ENCODE measurements around the gene ALAD.
"Not testable (repeated sequence)": the region's sequence is repeated elsewhere in the genome, so short reads cannot be mapped to it uniquely, and the experiment has no call there.

Gene ALAD

DNA sequence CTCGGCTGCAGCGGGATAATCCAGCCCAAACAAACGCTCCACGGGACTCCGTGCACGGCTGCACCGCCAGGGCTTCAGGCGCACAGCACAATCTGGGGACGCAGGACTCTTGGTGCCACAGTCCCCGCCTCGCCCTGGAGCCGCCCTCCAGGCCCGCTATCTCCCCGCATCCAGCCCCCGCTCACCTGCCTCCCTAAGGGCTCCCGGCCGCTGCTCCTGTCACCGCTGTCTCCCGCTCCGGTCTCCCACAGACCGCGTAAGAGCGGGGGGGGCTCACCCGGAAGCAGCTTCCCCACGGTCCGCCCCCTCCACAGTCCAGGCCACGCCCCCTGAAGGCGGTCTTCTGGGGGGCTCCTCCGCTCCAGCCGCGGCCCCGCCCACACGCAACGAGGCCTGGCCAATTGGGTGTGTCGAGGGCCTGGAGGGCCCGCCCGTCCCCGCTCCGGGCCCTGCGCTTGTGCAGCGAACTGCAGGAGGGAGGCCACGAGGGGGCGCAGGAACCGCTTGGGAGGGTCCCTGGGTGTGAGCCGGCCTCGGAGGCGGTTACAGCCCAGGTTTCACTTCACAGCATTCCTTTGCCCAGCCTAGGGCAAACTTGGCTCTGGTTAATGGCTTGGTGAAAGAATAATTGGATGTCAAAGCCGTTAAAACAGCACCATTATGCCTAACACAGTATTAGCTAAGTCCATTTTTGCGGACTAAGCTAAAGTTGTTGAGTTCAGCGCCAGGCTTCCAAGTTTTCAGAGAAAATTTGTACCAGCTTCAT lies at the start of gene ALAD:
Gene ALAD, minus strand, starts transcription at position 258 of the 766 bp plus-strand sequence. CDS start 7,725 bp downstream, outside the sequence.
- peak; percentile 97 for DNase-seq

DNA sequence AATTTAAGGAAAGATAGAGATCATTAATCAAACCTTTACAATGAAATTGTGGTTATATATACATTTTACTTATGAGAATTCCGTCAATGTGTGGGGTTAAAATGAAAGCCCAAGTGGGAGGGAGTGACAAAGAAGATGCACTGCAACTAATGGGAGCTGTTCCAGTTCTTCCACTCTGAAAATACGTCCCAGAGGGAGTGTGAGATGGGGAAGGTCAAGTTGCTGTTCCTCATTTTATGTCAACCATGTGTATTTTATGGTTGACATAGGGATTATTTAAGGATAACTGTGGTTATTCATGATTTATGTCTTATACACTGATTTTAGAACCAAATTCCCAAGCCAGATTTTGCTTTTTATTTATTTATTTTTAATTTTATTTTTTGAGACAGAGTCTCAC lies 48.3 kb upstream of the ALAD start:
- DNase-seq: no peak

DNA sequence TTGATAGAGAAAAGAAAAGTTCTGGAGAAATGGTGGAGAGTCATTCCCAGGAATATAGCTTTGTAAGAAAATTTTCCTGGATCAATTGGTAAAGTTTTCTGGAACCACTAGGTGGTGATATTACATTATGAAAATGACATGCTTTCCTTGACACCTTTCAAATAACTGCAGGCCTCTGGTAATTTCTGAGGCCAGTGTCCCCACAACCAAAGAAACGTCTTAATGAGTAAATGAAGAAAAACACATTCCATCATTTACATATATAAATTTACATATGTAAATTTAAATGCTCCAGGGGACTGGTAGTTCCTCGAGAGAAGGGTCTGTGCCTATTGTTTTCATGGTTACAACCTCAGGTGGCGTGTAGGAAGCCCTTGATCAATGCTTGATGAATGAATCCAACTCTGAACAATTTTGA lies 45.2 kb upstream of the ALAD start:
- peak; percentile 63 for DNase-seq

DNA sequence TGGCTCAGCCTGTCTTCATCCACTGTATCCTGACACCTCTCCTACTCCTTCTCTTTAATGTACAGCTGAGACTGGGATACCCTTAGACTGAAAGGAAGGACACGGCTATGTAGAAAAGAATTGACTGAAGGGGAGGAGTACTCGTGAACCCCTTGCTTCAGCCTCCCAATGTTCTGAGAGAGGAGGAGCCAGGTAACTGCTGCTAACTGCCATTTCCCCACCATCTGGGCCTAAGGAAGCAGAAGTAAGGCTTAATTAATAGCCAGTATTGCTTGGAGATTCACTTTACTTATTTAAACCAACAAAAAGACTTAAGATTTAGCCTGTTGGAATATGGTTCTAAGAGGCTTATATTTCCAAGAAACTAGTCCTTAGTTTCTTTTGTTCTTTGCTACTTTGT lies 43.7 kb upstream of the ALAD start:
- no peak for DNase-seq

DNA sequence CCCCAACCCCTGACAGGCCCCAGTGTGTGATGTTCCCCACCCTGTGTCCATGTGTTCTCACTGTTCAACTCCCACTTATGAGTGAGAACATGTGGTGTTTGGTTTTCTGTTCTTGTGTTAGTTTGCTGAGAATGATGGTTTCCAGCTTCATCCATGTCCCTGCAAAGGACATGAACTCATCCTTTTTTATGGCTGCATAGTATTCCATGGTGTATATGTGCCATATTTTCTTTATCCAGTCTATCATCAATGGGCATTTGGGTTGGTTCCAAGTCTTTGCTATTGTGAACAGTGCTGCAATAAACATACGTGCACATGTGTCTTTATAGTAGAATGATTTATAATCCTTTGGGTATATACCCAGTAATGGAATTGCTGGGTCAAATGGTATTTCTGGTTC lies 36.6 kb upstream of the ALAD start:
- DNase-seq: not testable (repeated sequence)

DNA sequence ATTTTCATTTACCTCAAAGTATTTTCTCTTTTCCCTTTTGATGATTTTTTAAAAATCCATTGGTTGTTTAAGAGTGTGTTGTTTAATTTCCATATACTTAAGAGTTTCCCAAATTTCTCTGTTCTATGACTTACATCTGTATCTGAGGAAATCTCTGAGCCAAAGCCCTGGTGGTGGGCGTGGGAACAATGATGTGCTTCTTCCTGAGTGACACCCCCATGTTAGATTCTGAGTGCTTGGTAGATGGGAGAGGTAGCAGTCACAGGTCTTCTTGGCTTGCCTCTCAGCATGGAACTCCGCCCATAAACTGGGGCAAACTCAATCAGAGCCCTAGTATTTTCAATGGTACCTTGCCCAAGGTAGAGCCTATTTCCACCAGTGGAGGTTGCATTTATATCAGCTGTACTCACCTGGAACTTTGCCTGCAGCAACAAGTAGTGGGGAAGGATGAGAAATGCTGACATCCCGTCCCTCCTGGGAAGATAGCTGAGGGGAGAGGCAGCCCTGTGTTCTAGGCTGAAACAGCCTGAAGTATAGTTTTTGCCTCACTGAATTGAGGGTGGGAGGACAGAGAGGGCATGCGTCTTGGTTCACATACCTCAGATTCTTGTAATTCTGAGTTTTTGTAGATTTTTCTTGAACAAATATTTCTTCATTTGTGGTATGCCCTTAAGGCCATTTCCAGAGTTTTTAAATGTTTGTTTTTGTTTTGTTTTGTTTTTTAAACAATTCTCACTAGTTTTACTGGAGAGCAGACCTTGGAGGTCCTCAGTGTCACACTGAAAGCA lies 35.8 kb upstream of the ALAD start:
- no peak for DNase-seq

DNA sequence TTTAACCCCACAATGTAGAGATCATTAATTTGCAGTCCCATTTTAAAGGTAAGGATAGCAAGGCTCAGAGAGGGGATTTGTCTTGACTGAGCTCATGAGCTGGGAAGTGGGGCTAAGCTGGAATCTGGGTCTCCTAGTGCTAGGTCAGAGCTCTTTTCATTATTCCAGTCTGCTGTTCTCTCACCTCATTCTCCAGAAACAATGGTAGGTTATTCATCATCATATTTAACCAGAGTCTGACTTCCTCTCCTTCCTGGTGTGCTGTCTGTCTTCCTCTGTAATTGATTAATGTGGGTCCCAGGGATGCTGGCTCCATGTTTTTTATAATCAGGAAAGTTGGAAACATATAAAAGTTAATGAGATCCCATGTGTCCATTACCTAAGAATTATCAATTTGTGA lies 30.1 kb upstream of the ALAD start:
- DNase-seq: no peak

DNA sequence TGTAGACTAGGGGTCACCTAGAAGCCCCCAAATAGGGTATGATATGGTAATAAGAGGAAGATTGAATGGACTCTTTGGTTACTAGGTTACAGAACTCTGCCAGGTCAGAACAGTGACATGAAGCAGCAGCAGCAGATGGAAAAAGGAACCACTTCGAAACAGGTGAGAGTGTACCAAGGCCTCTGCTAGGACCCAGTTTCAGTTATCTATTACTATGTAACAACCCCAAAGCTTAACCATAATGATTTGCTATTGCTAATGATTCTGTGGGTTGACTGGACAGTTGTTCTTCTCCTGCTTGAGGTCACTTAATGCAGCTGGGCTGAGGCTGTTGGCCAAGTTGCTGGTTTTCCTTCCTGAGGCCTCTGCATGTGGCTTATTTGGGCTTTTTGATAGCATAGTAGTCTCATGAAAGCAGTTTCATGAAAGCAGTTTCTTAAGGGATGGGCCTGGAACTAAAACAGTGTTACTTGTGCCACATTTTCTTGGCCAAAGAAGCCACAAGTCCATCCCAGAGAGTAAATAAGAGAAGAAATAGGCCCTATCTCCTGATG lies 27.1 kb upstream of the ALAD start:
- DNase-seq: no peak

DNA sequence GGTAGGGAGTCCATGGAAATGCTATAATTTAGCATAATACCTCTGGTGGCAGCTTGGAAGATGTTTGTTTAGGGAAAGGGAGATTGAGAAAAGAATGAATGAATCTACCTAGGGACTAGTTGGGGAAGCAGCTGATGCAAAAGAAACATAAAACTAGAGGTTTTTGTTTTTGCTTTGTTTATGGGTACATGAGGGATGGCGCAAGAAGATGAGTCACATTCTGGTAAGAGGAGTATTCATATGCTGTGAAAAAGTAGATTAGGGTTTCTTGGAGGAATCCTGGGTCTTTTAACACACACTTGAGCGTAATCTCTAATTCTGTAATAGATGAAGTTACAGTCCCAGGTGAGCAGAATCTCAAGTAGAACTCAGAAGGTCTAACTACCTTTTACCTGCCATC lies 26.5 kb upstream of the ALAD start:
- DNase-seq: no peak

DNA sequence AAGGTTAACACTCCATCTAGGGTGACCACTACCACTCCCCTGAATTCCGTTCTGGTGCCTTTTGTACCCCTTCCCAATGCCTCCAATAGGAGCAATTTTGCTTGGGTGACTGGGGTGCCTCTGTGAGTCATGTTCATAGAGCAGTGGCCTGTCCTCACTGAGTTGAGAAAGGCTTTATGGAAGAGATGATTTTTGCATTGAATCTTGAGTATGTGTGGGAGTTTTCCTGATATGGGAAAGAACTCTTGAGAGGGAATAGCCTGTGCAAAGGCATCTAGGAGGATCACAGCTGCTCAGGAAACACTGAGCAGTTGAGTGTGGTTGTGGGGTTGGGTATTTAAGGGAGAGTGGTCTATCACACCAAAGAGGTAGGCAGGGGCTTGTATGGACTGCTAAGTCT lies 25.6 kb upstream of the ALAD start:
- DNase-seq: no peak

DNA sequence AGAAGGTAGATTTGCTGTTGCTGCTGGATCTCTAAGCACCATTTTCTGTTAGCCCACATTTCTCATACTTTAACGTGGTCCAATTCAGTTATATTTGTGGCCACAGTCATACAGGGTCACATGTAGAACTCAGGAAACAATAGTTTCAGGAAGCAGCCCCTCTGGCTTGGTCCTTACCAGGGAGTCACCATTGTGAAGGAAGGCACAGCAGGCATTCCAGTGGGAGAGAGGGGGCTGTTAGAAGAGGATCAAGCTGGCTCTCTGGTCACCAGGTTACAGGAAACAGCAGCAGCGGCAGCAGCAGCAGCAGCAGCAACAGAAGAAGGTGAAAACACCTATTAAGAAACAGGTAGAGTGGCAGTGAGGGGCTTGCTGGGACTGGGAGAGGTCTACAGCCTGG lies 24.0 kb upstream of the ALAD start:
- no peak for DNase-seq

DNA sequence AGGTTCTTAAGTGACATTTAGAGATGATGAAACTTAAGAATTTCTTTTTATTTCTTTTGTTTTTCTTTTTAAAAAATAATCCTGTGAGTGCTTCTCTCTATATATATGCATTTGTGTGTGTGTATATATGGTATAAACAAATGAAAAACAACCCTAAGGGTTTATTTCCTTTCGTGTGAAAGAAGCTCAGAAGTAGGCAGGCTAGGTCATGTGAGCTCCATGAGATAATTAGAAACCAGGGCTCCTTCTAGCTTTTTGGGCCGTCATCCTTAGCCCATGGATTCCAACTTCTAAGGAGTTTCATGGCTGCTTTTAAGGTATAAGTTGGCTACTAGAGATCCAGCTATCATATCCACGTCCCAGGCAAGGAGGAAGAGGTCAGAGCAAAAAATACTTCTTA lies 20.6 kb upstream of the ALAD start:
- no peak for DNase-seq

DNA sequence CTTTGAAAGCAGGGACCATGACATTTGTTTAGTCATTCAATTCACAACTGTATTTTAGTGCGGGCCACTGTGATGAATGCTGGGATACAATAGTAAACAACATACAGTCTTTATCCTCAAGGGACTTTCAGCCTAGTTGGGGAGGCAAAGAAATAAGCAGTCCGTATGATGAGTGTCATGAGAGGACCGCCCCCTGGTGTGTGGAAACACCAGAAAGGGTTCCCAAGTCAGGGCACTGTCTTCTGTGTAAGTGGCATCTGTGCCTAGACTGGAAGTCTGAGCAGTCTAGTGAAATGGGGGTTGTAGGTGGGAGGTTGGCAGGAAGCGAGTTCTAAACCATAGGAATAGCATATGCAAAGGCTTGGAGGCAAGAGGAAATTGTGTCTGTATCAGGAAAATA lies 16.3 kb upstream of the ALAD start:
- no peak for DNase-seq

DNA sequence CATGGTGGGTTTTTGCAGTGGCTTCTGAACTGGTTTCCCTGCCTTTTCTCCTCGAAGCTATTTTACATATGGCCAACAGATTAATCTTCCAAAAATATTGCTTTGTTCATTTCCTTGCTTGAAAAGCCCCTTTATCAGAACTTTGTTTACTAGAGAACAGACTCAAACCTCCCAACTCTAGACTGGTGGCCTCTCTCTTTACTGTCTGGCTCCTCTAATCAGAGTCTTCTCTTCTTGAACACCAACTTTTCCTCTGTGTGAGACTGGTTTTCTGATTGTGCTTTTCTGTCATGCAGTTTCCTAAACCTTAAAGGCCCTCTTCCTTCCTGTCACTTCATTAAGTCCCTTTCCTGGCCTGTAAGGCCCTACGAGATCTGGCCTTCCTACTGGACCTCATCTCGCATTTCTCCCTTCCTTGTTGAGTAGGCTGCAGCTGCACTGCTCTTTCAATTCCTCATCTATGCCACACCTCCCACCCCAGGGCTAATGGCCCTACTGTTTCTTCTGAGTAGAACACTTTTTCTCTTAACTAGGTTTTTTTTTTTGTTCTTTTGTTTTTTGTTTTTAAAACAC lies 15.2 kb upstream of the ALAD start:
- no peak for DNase-seq

DNA sequence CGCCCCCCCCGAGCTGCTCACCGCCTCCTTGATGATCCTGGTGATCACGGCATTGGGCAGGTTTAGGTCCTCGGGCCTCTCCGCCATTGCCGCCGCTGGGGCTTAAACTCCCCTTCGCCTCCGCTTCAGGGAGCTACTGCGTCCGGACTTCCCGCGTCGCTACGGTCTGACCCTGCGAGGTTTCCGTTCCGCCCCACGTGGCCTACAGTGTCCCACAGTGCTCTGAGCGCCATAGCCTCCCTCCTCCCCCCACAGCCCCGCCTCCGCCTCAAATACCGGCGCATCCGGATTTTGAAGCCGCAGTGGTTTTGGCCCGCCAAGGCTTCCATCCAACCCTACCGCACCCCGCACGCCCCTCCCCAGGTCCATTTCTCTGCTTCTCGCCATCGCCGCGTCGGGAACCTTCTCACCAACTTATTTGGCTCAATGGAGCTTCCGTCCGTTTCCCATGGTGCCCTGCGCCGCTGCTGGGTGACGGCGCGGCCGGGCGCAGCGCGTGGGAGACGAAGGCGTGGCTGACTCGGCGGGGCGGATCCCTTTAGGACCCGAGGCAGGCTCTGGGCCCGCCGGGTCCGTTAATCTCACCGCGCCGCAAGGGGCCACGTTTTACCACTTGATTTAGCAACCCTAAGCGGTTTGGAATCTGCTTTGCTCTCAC lies 9.3 kb upstream of the ALAD start, which contains the start of the genes C9orf43 and POLE3:
Gene C9orf43, plus strand, starts transcription at position 541 of the 658 bp plus-strand sequence. CDS start 2,747 bp downstream, outside the sequence.
Gene POLE3, minus strand, starts transcription at position 469 of the 658 bp plus-strand sequence. Its CDS starts 382 bp downstream, at position 87.
- peak; percentile 90 for DNase-seq

DNA sequence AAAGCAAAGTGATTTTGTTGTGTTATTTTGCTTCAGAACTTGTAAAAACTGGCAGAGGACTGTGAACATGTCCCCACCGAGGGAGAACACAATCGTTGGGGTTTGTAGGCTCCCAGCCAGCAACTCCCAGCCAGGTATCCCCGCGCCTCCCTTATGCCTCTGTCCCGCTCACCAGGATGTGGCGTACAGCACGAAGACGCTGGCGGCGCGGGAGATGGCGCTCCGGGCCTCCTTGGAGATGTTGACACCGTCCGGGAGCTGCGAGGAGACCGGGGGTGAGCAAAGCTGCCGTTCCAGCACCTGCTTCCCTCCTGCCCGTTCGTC lies 8.8 kb upstream of the ALAD start:
- DNase-seq: no peak

DNA sequence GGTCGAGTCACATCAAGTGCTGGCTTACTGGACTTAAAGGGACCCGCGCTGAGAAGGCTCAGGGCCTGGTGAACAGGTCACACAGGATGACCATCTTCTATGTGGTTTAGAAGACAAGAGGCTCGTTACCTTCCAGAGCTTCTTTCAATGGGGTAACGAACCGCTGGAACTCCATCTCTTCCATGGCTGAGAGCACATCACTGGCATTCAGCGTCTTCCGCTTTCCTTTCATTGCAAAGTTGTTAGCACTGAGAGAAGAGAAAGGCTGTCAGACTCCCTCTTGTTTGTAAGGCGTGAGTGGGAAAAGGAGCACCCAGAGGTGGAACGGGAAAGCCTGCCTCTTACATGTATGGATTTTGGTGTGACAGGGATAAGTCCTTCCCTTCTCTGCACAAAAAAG lies 8.4 kb upstream of the ALAD start:
- DNase-seq: no peak

DNA sequence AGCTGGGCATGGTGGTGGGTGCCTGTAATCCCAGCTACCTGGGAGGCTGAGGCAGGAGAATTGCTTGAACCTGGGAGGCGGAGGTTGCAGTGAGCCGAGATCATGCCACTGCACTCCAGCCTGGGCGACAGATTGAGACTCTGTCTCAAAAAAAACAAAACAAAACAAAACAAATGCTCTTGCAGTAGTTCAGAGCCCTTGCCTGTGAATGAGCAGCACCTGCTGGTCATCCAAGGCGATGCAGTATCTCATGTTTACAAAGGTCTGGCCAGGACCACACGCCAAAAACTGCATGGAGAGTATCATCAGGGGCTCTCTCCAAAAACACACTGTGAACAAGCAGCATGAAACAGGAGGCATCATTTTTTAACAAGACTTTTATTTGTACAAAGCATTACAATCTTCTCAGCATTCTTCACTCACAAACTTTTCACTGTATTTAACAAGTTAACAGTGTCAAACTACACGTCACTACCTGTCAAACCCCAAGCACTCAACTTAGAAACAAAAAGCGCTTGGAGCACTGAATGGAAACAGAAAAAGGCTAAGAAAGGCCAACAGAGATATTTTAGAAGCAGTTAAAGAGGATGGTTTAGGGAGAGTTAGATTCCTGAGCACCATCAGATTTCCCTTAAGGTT lies 5.9 kb upstream of the ALAD start:
- DNase-seq: peak; percentile 66

DNA sequence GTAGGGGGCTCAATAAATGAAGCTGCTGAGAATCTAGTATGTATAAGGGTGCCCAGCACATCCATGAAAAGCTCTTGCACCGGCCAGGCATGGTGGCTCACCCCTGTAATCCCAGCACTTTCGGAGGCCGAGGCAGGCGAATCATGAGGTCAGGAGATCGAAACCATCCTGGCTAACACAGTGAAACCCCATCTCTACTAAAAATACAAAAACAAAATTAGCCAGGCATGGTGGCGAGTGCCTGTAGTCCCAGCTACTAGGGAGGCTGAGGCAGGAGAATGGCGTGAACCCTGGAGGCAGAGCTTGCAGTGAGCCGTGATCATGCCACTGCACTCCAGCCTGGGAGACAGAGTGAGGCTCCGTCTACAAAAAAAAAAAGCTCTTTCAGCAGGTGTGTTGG lies 5.3 kb upstream of the ALAD start:
- not testable (repeated sequence) for DNase-seq

DNA sequence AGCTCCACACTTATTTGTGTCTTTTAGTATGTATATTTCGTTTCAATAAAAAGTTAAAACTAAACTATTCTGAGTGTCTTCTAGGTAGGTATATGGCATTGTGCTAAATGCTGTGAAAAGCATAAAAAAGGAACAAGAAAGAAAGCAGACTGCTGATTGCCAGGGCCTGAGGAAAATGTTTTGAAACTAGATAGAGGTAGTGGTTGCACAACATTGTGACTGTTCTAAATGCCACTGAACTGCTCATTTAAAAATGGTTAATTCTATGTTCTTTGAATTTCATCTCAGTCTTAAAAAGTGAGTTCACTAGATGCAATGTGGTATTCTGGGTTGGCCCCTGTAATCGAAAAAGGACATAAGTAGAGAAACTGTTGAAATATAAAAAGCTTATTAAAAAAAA lies 2.6 kb upstream of the ALAD start:
- no peak for DNase-seq

DNA sequence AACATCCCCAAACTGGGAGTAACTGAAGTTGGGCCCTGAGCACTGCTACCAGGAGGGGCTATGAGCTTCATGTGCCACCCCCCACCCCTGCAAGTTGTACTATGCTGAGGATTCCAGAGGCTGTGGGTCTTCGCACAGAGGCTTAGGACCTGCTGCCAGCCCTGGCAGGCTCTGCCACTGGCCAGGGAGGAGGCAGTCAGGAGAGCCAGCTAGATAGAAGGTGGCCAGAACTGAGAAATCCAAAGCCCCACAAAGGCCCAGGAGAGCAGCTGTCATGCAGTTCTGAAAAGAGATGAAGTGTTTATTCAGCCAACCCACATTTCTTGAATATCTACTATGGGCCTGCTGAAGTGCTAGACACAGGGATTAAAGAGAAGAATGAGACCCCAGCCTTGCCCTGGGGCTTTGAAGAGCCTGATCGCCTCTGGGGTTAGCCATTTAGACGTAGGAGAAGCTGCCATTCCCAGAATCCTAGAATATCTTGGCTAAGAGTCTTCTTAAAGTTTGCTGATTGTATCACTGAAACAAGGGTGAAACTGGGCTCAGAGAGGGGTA lies 1.4 kb downstream of the ALAD start:
- no peak for DNase-seq

DNA sequence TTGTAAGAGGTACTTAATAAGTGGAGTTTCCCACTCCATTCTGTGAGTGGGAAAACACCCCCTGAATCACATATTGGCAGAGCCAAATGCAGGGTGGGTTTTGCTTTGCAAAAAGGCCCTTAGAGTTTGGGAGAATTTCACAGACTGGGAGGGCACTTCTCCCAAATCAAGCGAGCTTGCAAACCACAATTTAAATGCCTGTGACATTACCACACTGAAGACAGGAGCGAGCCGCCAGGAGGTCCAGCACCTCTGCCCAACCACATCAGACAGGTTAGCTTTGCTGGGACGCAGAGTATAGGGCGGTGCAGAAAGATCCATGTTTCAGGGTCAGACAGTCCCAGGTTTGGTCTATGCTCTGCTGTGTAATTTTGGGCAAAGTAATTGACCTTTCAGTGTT lies 2.3 kb downstream of the ALAD start:
- no peak for DNase-seq

All from kidney glomerular epithelial cell (primary cell).